Measurements from ENCODE around the gene APLF. TPM values are rescaled to one million over a fixed set of nuclear protein-coding genes. Genes with fewer than 3 reads are reported as not detected.
"Not testable (repeated sequence)": the region's sequence is repeated elsewhere in the genome, so short reads cannot be mapped to it uniquely, and the experiment has no call there.

APLF gene
- polyA plus RNA-seq, 1 donor: 1.3 TPM

DNA sequence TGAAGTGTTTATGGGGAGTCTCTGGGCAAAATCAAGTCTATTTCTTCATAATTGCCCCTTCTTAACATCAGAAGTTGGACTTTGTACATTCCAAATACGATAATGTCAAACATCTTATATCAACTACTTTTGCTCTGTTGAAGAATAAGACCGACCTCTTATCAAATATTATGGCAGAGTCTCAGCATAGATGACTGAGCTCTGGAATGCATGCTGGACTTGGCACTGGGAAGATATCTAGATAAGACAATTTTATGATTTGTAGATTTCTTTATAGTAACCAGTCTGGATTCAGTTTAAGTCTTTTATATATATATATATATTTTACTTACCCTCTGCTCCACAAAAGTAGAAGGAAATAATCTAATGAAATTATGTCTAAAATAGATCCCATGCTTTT, 8.2 kb downstream of the APLF start:
- DNase-seq (ENCODE audit: low read depth): no peak

DNA sequence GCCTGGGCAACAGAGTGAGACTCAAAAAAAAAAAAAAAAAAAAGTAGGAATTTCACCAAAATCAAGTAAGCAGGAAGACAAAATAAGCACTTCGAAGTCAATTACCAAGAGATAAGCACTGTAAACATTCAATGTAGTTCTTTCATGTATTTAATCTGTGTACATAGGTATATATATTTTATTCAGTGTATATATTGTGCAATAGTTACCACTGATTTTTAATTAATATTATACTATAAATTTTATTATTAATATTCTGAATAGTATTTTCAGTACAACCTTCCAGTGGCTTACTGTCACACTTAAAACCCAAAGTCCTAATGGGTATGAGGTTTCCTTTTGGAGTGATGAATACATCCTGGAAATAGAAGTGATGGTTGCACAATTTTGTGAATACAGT, 9.1 kb downstream of the APLF start:
- DNase-seq (ENCODE audit: low read depth): no peak

DNA sequence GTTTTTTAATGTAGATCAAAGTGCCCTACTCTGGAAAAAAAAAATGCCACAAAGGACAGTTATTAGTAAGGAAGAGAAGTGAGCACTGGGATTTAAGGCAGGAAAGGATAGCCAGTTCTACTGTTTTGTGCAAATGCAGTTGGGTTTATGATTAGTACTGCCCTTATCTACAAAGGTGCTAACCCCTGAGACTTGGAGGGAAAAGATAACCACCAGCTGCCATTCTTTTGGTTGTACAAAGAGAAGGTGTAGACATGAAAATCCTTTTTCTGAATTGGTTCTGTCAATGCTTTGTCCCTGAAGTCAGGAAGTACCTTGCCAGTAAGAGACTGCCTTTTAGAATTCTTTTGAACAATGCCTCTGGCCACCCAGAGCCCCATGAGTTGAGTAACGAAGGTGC, 11.3 kb downstream of the APLF start:
- DNase-seq (ENCODE audit: low read depth): no peak

- DNase-seq (ENCODE audit: low read depth): no peak
These were observed 15.0 kb downstream of the APLF start for GRCh38 chr2:68482296-68482820.

GRCh38 chr2:68483011-68483410, 15.6 kb downstream of the APLF start:
- no peak for DNase-seq (ENCODE audit: low read depth)

GRCh38 chr2:68487773-68488355, 20.5 kb downstream of the APLF start:
- no peak for DNase-seq (ENCODE audit: low read depth)

- not testable (repeated sequence) for DNase-seq (ENCODE audit: low read depth)
These were observed 21.2 kb downstream of the APLF start for GRCh38 chr2:68488605-68489004.

DNA sequence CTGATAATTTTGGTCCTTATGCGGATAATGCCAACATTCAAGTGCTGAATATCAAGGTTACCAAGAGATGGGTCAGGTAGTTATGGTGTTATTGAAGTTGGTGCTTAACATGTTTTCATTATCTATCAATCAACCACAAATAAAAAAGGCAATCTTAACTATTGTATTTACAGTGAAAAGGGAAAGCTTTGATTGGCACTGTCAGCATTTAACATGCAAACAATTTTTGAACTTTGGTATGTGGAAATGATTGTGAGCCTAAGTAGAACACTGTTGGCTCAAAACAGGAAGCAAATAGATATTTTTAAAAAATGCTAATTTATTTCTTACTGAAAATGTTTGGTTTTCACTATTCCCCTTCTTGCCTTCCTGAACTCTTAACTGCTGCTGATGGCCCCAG, 21.9 kb downstream of the APLF start:
- no peak for DNase-seq (ENCODE audit: low read depth)

- no peak for DNase-seq (ENCODE audit: low read depth)
These were observed 24.2 kb downstream of the APLF start for GRCh38 chr2:68491582-68491981.

DNA sequence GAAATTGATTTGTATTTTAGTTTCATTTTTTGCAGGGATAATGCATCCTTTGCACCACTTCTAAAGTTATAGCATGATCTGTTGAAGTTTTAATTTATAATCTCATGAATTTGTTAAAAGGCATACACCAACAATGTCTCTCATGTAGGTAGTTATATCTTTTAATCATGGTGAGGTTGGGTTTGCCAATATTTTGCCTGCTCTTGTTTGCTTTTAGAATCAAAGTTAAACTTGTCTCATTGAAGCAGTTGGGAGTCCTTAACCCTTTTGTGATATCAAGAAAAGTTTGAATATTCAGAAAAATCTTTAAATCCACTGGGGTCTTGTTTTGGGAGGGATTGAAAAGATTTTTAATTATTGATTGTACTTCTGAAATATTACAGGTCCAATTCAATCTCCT, 31.7 kb downstream of the APLF start:
- no peak for DNase-seq (ENCODE audit: low read depth)

DNA sequence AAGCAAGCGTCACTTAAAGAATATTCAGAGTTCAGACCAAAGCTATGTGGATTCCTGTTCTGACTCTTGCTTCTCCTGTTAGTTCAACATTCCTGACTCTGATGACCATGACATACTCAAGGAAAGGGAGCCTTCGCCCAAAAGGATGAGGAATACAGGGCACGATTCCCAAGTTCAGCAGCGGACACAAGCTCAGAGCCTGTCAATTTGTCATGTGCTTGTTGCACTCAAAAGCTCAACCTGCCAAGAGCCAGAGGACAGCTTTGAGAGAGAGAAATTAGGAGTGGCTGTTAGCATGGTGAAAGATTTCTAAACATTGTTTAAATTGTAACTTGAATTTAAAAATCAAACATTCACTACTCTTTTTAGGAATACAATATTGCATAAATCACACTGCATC, 33.3 kb downstream of the APLF start:
- no peak for DNase-seq (ENCODE audit: low read depth)

- no peak for DNase-seq (ENCODE audit: low read depth)
These were observed 34.4 kb downstream of the APLF start for GRCh38 chr2:68501768-68502167.

GRCh38 chr2:68505603-68506159, 38.3 kb downstream of the APLF start:
- DNase-seq (ENCODE audit: low read depth): no peak

DNA sequence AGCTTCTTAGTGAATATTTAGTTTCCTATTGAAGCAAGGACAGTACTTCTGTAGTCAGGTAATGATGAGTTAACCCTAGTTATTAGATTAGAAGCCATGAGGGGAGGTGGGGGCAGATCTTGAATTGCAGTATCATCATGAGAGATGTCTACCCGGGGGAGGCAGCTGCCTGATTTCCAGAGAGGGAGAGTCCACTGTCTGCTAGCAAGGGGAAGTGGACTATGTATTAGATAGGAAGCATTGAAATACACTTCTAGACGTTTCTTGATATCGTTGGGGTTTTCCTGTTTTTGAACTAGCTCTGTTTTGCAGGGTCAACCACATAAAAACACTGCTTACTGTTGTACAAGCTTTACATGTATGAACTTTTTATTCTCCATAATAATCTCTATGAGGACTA, 38.8 kb downstream of the APLF start:
- DNase-seq (ENCODE audit: low read depth): no peak

DNA sequence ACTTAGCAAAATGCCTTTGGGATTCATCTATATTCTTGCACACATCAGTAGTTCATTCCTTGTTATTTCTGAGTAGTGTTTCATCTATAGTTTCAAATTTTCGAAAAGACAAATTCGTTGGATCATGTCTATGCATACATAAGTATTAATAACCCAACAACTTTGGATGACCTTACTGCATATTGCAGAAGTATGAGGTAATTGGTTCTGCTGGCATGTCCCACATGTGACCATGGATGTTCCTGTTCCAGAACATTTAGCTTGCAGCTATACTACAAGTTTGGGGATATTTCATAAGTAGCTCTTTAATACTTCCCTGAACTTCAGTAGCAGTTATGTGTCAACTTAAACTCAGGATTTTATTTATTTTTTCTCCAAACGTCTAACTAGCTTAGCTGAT, 44.9 kb downstream of the APLF start:
- DNase-seq (ENCODE audit: low read depth): no peak

DNA sequence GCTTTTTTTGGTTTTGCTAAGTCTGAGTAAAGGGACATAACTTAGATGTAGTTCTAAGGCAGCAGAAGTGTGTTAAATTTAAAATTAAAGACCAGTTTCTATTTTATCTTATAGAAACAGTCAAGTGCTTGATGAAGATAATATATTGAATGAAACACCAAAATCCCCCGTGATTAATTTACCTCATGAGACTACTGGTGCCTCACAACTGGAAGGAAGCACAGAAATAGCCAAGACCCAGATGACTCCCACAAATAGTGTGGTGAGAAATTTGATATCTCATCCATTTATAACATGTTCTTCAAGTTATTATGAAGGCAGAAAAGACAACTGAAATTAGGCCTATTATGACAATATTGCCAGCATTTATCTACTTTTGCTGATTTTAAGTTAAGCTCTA, 45.6 kb downstream of the APLF start:
- no peak for DNase-seq (ENCODE audit: low read depth)

DNA sequence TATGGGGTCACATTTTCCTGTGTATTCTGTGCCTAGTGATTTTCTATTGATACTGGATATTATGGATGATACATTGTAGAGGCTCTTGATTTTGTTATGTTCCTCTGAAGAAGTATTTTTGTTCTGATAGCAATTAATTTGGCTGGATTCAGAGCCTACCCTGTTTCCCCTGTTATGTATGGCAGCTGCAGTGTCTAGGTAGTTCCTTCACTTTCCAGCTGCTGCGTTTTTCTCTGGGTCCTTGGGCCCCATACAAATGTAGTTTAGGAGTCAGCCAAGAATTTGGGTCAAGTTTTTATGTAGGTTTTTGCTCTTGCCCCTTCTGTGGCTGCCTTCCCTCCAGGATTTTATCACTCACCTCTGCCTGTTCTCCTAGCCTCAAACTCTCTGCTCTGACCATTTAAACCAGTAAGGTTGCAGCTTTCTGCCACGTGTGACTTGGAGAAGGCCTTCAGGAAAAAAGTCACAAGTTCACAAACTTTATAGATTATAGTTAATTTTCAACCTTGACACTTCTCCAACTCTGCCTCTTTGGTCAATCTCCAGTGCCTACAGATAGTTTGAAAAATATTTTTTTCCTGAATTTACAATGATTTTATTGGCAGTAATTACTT, 47.0 kb downstream of the APLF start:
- DNase-seq (ENCODE audit: low read depth): no peak

DNA sequence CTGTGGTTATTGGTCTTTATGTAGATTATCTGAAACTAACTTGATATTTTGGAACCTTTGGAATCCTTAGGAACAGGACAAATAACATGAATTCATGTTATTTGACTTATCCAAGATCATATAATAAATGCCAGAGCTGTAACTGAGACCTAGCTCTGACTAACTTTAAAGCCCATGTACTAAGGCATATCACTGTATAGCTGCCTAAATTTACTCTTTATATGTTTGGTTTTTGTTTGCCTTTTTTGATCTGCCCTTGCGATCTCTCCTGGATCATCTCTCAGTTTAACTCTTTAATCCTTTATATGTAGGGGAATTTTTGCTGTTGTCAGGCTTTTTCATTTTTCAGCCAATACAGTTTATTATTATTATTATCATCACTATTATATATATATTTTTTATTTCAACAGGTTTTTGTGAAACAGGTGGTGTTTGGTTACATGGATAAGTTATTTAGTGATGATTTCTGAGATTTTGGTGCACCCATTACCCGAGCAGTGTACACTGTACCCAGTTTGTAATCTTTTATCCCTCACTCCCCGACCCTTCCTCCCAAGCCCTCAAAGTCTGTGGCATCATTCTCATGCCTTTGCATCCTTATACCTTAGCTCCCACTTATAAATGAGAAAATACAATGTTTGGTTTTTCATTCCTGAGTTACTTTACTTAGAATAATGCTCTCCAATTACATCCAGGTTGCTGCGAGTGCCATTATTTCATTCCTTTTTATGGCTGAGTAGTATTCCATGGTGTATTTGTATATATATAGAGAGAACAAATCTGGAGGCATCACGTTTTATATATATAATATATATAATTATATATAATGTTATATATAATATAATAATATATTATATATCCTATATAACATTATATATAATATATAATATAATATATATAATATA, 48.9 kb downstream of the APLF start:
- no peak for DNase-seq (ENCODE audit: low read depth)

DNA sequence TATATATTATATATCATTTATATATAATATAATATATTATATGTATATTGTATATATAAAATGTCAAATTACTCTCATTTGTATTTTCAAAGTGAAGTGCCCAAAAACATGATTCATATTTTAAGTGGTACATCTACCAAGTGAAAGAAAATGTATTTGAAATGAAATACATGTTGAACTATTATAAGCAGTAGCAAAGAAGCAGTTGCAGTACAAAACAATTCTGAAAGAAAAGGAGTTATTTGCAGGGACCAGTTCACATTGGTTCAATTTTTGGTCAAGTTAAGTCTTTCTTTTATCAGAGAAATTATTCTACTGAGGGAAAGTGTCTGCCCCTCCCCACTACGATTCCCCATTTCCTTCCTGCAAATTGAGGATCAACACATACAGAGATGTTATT, 51.9 kb downstream of the APLF start:
- DNase-seq (ENCODE audit: low read depth): no peak

DNA sequence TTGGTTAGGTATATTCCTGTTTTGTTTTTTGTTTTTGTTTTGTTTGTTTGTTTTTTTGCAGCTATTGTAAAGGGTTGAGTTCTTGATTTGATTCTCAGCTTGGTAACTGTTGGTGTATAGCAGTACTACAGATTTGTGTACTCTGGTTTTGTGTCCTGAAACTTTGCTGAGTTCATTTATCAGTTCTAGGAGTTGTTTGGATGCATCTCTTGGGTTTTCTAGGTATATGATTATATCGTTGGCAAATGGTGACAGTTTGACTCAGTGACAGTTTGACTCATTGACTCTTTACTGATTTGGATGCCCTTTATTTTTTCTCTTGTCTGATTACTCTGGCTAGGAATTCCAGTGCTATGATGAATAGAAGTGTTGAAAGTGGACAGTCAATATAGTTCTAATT, 53.7 kb downstream of the APLF start:
- DNase-seq (ENCODE audit: low read depth): no peak

DNA sequence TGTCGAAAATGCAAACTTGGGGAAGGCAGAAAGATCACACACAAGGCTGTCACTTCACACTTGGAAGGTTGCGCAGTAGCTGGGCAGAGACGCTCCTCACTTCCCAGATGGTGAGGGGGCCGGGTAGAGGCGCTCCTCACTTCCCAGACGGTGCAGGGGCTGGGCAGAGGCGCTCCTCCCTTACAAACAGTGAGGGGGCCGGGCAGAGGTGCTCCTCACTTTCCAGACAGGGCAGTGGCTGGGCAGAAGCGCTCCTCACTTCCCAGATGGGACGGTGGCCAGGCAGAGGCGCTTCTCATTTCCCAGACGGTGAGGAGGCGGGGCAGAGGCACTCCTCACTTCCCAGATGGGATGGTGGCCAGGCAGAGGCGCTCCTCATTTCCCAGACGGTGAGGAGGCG, 59.6 kb downstream of the APLF start:
- not testable (repeated sequence) for DNase-seq (ENCODE audit: low read depth)

- not testable (repeated sequence) for DNase-seq (ENCODE audit: low read depth)
These were observed 60.1 kb downstream of the APLF start for GRCh38 chr2:68527343-68528081.

Data from forelimb muscle (tissue), 1 donor.